HEK293T (cell line): Measurements from ENCODE around the gene SOX4.

Source experiments
- CTCF ChIA-PET: fragments of 350-600 bp; formaldehyde crosslinking; extraction: SDS; loops from one replicate; lab custom pipeline; 2021; ENCODE audit warnings: antibody characterized with exemption, inconsistent platforms; lab: Yijun Ruan, JAX
- POLR2A ChIA-PET: fragments of 350-600 bp; formaldehyde crosslinking; extraction: SDS; loops from one replicate; lab custom pipeline; 2020; ENCODE audit warnings: antibody characterized with exemption, inconsistent platforms; lab: Yijun Ruan, JAX
- DNase-seq: peaks from one replicate; pipeline ENCODE4 v3.0.0; 2012; ENCODE audit warnings: mixed read lengths; ENCODE audit errors: extremely low spot score
- ARNT ChIP-seq: fragments of 450-650 bp; IDR thresholded peaks from 2 replicates; pipeline ENCODE4 v1.6.1; 2017; ENCODE audit warnings: mild to moderate bottlenecking
- BHLHE40 ChIP-seq: fragments of 450-650 bp; IDR thresholded peaks from 2 replicates; pipeline ENCODE4 v1.6.1; 2016; ENCODE audit warnings: mild to moderate bottlenecking, moderate library complexity, borderline replicate concordance
- CTBP1 ChIP-seq: fragments of 450-650 bp; IDR thresholded peaks from 2 replicates; pipeline ENCODE4 v1.6.1; 2016; ENCODE audit warnings: borderline replicate concordance
- ELF4 ChIP-seq: fragments of 450-650 bp; IDR thresholded peaks from 2 replicates; pipeline ENCODE4 v1.6.1; 2017; ENCODE audit warnings: antibody characterized with exemption
- FOXA1 ChIP-seq: fragments of 450-650 bp; IDR thresholded peaks from 2 replicates; pipeline ENCODE4 v1.6.1; 2016; ENCODE audit warnings: mild to moderate bottlenecking
- FOXK2 ChIP-seq: fragments of 450-650 bp; IDR thresholded peaks from 2 replicates; pipeline ENCODE4 v1.6.1; 2016; ENCODE audit warnings: mild to moderate bottlenecking
- FOXM1 ChIP-seq: fragments of 450-650 bp; IDR thresholded peaks from 2 replicates; pipeline ENCODE4 v1.6.1; 2017; ENCODE audit warnings: mild to moderate bottlenecking, borderline replicate concordance
- HDGF ChIP-seq: fragments of 450-650 bp; IDR thresholded peaks from 2 replicates; pipeline ENCODE4 v1.6.1; 2017; ENCODE audit warnings: antibody characterized with exemption, borderline replicate concordance
- L3MBTL2 ChIP-seq: fragments of 450-650 bp; conservative IDR thresholded peaks from 2 replicates; pipeline ENCODE4 v1.6.1; 2016; ENCODE audit warnings: mild to moderate bottlenecking
- LEF1 ChIP-seq: fragments of 450-650 bp; IDR thresholded peaks from 2 replicates; pipeline ENCODE4 v1.6.1; 2017; ENCODE audit warnings: mild to moderate bottlenecking, borderline replicate concordance
- NFRKB ChIP-seq: fragments of 450-650 bp; IDR thresholded peaks from 2 replicates; pipeline ENCODE4 v1.6.1; 2016; ENCODE audit warnings: mild to moderate bottlenecking, moderate library complexity
- PKNOX1 ChIP-seq: fragments of 450-650 bp; IDR thresholded peaks from 2 replicates; pipeline ENCODE4 v1.6.1; 2016
- SP1 ChIP-seq: fragments of 450-650 bp; IDR thresholded peaks from 2 replicates; pipeline ENCODE4 v1.6.1; 2017
- SUZ12 ChIP-seq: fragments of 450-650 bp; IDR thresholded peaks from 2 replicates; pipeline ENCODE4 v1.6.1; 2016; ENCODE audit warnings: mild to moderate bottlenecking
- TARDBP ChIP-seq: fragments of 450-650 bp; IDR thresholded peaks from 2 replicates; pipeline ENCODE4 v1.6.1; 2016
- ZNF384 ChIP-seq: fragments of 450-650 bp; IDR thresholded peaks from 2 replicates; pipeline ENCODE4 v1.6.1; 2016

The SOX4 gene

GRCh38 chr6:21625642-21626041 is 32.1 kb downstream of the SOX4 start:
- CTCF ChIA-PET, result no interaction called here
- no peak for TF ChIP-seq TARDBP
- TF ChIP-seq FOXK2, result no peak
- TF ChIP-seq ELF4, result no peak
- no peak for DNase-seq
- POLR2A ChIA-PET, result no interaction called here

GRCh38 chr6:21626756-21627155 is 33.2 kb downstream of the SOX4 start:
- no peak for TF ChIP-seq HDGF
- no peak for TF ChIP-seq CTBP1
- TF ChIP-seq NFRKB, result no peak
- TF ChIP-seq ELF4, result no peak
- no peak for TF ChIP-seq FOXA1
- TF ChIP-seq SUZ12, result no peak
- TF ChIP-seq FOXM1, result no peak
- POLR2A ChIA-PET, result no interaction called here
- CTCF ChIA-PET, result no interaction called here
- no peak for DNase-seq

GRCh38 chr6:21628160-21628559 is 34.6 kb downstream of the SOX4 start:
- DNase-seq, result no peak
- CTCF ChIA-PET, result no interaction called here
- no peak for TF ChIP-seq ELF4
- no peak for TF ChIP-seq LEF1
- TF ChIP-seq CTBP1, result no peak
- TF ChIP-seq BHLHE40, result no peak
- TF ChIP-seq NFRKB, result no peak
- TF ChIP-seq SP1, result no peak
- TF ChIP-seq ZNF384, result no peak
- no peak for TF ChIP-seq ARNT
- TF ChIP-seq FOXK2, result no peak
- TF ChIP-seq HDGF, result no peak
- TF ChIP-seq TARDBP, result no peak
- TF ChIP-seq SUZ12, result no peak
- TF ChIP-seq FOXA1, result no peak
- no peak for TF ChIP-seq L3MBTL2
- TF ChIP-seq PKNOX1, result no peak
- POLR2A ChIA-PET, result no interaction called here

- no peak for DNase-seq
- POLR2A ChIA-PET, result no interaction called here
- TF ChIP-seq TARDBP (no peak), HDGF (no peak), BHLHE40 (no peak), FOXA1 (no peak), NFRKB (no peak)
- CTCF ChIA-PET, result no interaction called here
Observed at GRCh38 chr6:21633511-21634109, 40.1 kb downstream of the SOX4 start.

GRCh38 chr6:21634582-21634981 is 41.0 kb downstream of the SOX4 start:
- DNase-seq, result no peak
- ChIA-PET CTCF (no interaction called here), POLR2A (no interaction called here)
- TF ChIP-seq ARNT, result no peak
- no peak for TF ChIP-seq TARDBP
- no peak for TF ChIP-seq LEF1
- no peak for TF ChIP-seq FOXA1
- no peak for TF ChIP-seq FOXM1
- no peak for TF ChIP-seq ZNF384
- no peak for TF ChIP-seq SP1
- no peak for TF ChIP-seq ELF4
- TF ChIP-seq HDGF, result no peak
- TF ChIP-seq BHLHE40, result no peak
- TF ChIP-seq SUZ12, result no peak
- TF ChIP-seq L3MBTL2, result no peak
- no peak for TF ChIP-seq PKNOX1
- TF ChIP-seq FOXK2, result no peak
- no peak for TF ChIP-seq NFRKB

- TF ChIP-seq LEF1, result no peak
- TF ChIP-seq TARDBP, result no peak
- no peak for TF ChIP-seq ELF4
- TF ChIP-seq HDGF, result no peak
- TF ChIP-seq ZNF384, result no peak
- TF ChIP-seq PKNOX1, result no peak
- no peak for TF ChIP-seq CTBP1
- no peak for TF ChIP-seq FOXK2
- TF ChIP-seq SUZ12, result no peak
- TF ChIP-seq FOXM1, result no peak
- TF ChIP-seq L3MBTL2, result no peak
- no peak for TF ChIP-seq SP1
- CTCF ChIA-PET, result no interaction called here
- DNase-seq, result no peak
- POLR2A ChIA-PET, result interaction anchor here (1.1 kb wide), 1 partner anchor 43 kb away, joined by 3 read pairs; the partner anchor contains the start of gene SOX4
Observed at GRCh38 chr6:21636876-21637275, 43.3 kb downstream of the SOX4 start.

GRCh38 chr6:21639316-21639715 is 45.8 kb downstream of the SOX4 start:
- TF ChIP-seq NFRKB, result no peak
- TF ChIP-seq ZNF384, result no peak
- no peak for TF ChIP-seq PKNOX1
- no peak for TF ChIP-seq FOXM1
- no peak for TF ChIP-seq FOXK2
- TF ChIP-seq ELF4, result no peak
- no peak for TF ChIP-seq HDGF
- TF ChIP-seq BHLHE40, result no peak
- no peak for TF ChIP-seq ARNT
- TF ChIP-seq LEF1, result no peak
- TF ChIP-seq FOXA1, result no peak
- no peak for TF ChIP-seq TARDBP
- no peak for DNase-seq
- ChIA-PET CTCF (no interaction called here), POLR2A (no interaction called here)
